Epidermal melanocyte (primary cell): ENCODE data around the gene MAPRE3.

Experiments
- DNase-seq: peaks from one replicate; pipeline ENCODE4 v3.0.0; 2011; ENCODE audit warnings: low spot score; ENCODE audit not compliant: insufficient read length

Gene MAPRE3

GRCh38 chr2:27010139-27010538 lies 39.7 kb downstream of the MAPRE3 start:
- DNase-seq: no peak

GRCh38 chr2:27013738-27014137 lies 43.3 kb downstream of the MAPRE3 start:
- DNase-seq: no peak

GRCh38 chr2:27014771-27015433 lies 44.5 kb downstream of the MAPRE3 start:
- no peak for DNase-seq

- DNase-seq: peak; percentile 58
Observed at GRCh38 chr2:27016801-27017325, 46.4 kb downstream of the MAPRE3 start.

- no peak for DNase-seq
Observed at GRCh38 chr2:27018142-27018541, 47.7 kb downstream of the MAPRE3 start.

- no peak for DNase-seq
Observed at GRCh38 chr2:27019459-27019858, 49.0 kb downstream of the MAPRE3 start.

- no peak for DNase-seq
Observed at GRCh38 chr2:27019931-27020855, 49.8 kb downstream of the MAPRE3 start.

GRCh38 chr2:27021253-27022049 lies 51.0 kb downstream of the MAPRE3 start:
- no peak for DNase-seq

- no peak for DNase-seq
Observed at GRCh38 chr2:27023740-27024139, 53.3 kb downstream of the MAPRE3 start.

GRCh38 chr2:27024188-27024587 lies 53.8 kb downstream of the MAPRE3 start:
- no peak for DNase-seq

GRCh38 chr2:27024812-27025211 lies 54.4 kb downstream of the MAPRE3 start:
- no peak for DNase-seq

GRCh38 chr2:27025281-27025800 lies 54.9 kb downstream of the MAPRE3 start:
- no peak for DNase-seq

- no peak for DNase-seq
Observed at GRCh38 chr2:27025861-27026851, 55.7 kb downstream of the MAPRE3 start.

GRCh38 chr2:27027211-27027651 lies 56.8 kb downstream of the MAPRE3 start:
- no peak for DNase-seq

- no peak for DNase-seq
Observed at GRCh38 chr2:27029051-27029450, 58.6 kb downstream of the MAPRE3 start.

GRCh38 chr2:27032495-27033252 lies 62.2 kb downstream of the MAPRE3 start, which contains the start of gene TMEM214:
Gene TMEM214, plus strand, starts transcription at chr2:27032965. Its CDS starts 51 bp downstream, at chr2:27033016.
- peak; percentile 98 for DNase-seq

- DNase-seq: no peak
Observed at GRCh38 chr2:27033253-27033852, 62.9 kb downstream of the MAPRE3 start.

GRCh38 chr2:27038012-27038411 lies 67.6 kb downstream of the MAPRE3 start:
- DNase-seq: no peak
